OCI-LY1 (cell line): Measurements from ENCODE around the gene MYD88.

ENCODE experiments used
- EZH2 ChIP-seq: fragments of 200-600 bp; sonication (generic), shearing (Covaris generic); IDR thresholded peaks from 2 replicates; pipeline ENCODE4 v1.8.0; 2017; ENCODE audit warnings: borderline replicate concordance, mixed run types, mild to moderate bottlenecking, antibody characterized with exemption, low read length, moderate library complexity, mixed read lengths
- TF ChIP-seq, protein P1 (sequence below): fragments of 200-600 bp; sonication (generic), shearing (Covaris generic); IDR thresholded peaks from 2 replicates; pipeline ENCODE4 v1.5.1; 2017; ENCODE audit warnings: mild to moderate bottlenecking, antibody characterized with exemption, low read length, moderate library complexity, mixed read lengths

DNA sequence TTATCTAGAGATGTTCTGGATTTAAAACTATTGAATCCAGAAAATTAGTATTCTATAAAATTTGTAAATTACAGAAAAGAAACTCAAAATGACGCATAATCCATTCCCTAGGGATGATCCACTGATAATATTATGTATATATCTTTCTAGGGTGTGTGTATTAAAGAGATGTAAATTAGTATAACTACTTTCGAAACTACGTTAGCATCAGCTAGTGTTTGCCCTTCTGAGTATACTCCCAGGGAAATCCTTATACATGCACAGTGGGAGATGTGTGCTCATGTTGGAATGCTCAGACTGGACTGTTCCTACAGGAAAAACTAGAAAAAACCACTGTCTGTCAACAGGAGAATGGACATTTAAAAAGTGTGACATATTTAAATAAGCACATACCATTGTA lies 38.0 kb upstream of the MYD88 start:
- TF ChIP-seq, protein P1, sequence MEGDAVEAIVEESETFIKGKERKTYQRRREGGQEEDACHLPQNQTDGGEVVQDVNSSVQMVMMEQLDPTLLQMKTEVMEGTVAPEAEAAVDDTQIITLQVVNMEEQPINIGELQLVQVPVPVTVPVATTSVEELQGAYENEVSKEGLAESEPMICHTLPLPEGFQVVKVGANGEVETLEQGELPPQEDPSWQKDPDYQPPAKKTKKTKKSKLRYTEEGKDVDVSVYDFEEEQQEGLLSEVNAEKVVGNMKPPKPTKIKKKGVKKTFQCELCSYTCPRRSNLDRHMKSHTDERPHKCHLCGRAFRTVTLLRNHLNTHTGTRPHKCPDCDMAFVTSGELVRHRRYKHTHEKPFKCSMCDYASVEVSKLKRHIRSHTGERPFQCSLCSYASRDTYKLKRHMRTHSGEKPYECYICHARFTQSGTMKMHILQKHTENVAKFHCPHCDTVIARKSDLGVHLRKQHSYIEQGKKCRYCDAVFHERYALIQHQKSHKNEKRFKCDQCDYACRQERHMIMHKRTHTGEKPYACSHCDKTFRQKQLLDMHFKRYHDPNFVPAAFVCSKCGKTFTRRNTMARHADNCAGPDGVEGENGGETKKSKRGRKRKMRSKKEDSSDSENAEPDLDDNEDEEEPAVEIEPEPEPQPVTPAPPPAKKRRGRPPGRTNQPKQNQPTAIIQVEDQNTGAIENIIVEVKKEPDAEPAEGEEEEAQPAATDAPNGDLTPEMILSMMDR, result no peak
- TF ChIP-seq EZH2, result no peak
